Spleen (tissue), 7 donors: ENCODE measurements around the gene RFX2.

Experiments used
- POLR2A ChIP-seq, 3 donors: fragments of 450-650 bp; IDR thresholded peaks; one replicate each; pipeline ENCODE4 v1.5.1; 2017; ENCODE audit warnings: antibody characterized with exemption in 3 of 3, mild to moderate bottlenecking in 1 of 3
- POLR2AphosphoS5 ChIP-seq, 3 donors: sonication (generic); formaldehyde crosslinking; IDR thresholded peaks; one replicate each; pipeline ENCODE4 v1.5.1; 2017; ENCODE audit warnings: antibody characterized with exemption in 3 of 3
- TF ChIP-seq, protein P1 (sequence below), 11 experiments: fragments of 200-600 bp in 7 of 11; fragments of 450-650 bp in 4 of 11; sonication (generic) in 4 of 11; IDR thresholded peaks in 8 of 11; conservative IDR thresholded peaks in 3 of 11; 1 replicate in 7 of 11; 2 replicates in 4 of 11; pipeline versions ENCODE4 v1.4.0 to v1.8.0; 2016 to 2021; ENCODE audit warnings: antibody characterized with exemption in 11 of 11, inconsistent platforms in 4 of 11, mild to moderate bottlenecking in 1 of 11
- donor health status: DM: no; HTN: no; CAD: no; lungs with moderate emphysema.
- donor health status: DM: no; HTN: no; CAD: no.
- donor health status: DM: no; HTN: no; CAD: no.

DNA sequence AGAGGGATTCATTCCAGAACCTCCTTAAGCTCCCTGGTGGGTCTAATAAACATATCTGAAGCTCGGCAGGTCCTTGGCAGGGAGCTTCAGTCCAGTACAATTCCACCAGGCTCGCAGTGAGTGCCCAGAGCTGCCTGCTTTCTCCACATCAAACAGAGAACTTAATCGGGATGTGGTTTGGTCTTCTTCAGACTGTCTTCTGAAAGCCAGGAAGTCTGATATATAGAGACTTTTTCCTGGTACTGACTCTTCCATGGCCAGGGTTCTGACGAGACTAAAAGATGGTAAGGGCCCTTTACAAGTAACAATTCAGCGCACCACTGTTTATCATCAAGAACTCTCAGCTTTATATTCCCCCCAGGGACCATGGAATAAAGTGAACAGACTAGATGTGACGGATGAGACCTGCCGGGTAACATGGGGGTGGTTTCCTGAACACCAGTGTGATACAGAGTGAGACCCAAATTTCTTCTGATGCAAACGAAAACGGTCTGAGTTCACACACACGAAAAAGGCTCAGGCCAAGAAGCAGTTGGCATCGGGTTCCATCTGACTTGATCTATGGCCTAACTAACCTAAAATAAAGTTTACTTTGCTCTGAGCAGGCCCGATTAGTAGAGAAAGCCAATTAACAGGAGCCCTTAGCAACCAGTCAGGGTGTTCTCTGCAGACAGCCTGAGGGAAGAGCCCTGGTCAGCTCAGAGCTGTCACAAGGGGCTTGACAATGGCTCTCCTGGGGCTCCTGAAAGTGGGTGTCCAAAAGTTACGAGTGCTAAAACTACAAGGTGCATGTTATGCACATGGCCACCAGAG is 161.3 kb downstream of the RFX2 start:
- TF ChIP-seq, protein P1, sequence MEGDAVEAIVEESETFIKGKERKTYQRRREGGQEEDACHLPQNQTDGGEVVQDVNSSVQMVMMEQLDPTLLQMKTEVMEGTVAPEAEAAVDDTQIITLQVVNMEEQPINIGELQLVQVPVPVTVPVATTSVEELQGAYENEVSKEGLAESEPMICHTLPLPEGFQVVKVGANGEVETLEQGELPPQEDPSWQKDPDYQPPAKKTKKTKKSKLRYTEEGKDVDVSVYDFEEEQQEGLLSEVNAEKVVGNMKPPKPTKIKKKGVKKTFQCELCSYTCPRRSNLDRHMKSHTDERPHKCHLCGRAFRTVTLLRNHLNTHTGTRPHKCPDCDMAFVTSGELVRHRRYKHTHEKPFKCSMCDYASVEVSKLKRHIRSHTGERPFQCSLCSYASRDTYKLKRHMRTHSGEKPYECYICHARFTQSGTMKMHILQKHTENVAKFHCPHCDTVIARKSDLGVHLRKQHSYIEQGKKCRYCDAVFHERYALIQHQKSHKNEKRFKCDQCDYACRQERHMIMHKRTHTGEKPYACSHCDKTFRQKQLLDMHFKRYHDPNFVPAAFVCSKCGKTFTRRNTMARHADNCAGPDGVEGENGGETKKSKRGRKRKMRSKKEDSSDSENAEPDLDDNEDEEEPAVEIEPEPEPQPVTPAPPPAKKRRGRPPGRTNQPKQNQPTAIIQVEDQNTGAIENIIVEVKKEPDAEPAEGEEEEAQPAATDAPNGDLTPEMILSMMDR (IDR thresholded peaks at IDR 0.05 in 8 of 11, conservative IDR thresholded peaks at IDR 0.05 in 3 of 11) = no peak
- TF ChIP-seq POLR2A (IDR thresholded peaks at IDR 0.05) = no peak
- no peak for TF ChIP-seq POLR2AphosphoS5 (IDR thresholded peaks at IDR 0.05)
